NCI-H2196 treated with DMSO at 0.1 percent for 48 hours (cell line): ENCODE data around the gene TENM4.

Source experiments
- DNase-seq: peaks from one replicate; lab custom pipeline; 2025; ENCODE audit not compliant: unreplicated experiment; lab: John Stamatoyannopoulos, UW

TENM4 gene

GRCh38 chr11:79150320-79150719 is 290.5 kb downstream of the TENM4 start:
- DNase-seq, result no peak

GRCh38 chr11:79147731-79148130 is 293.1 kb downstream of the TENM4 start:
- DNase-seq, result no peak

- no peak for DNase-seq
Measured at GRCh38 chr11:79147011-79147410, 293.8 kb downstream of the TENM4 start.

GRCh38 chr11:79139900-79140299 is 300.9 kb downstream of the TENM4 start:
- DNase-seq, result no peak

GRCh38 chr11:79129702-79130101 is 311.1 kb downstream of the TENM4 start:
- no peak for DNase-seq

GRCh38 chr11:79128291-79128690 is 312.5 kb downstream of the TENM4 start:
- no peak for DNase-seq

GRCh38 chr11:79122759-79123158 is 318.1 kb downstream of the TENM4 start:
- DNase-seq, result no peak

- no peak for DNase-seq
Measured at GRCh38 chr11:79121351-79121750, 319.5 kb downstream of the TENM4 start.

GRCh38 chr11:79119491-79120284 is 321.1 kb downstream of the TENM4 start:
- DNase-seq, result no peak

- DNase-seq, result no peak
Measured at GRCh38 chr11:79117488-79117887, 323.3 kb downstream of the TENM4 start.

GRCh38 chr11:79116600-79116999 is 324.2 kb downstream of the TENM4 start:
- no peak for DNase-seq

GRCh38 chr11:79113054-79113690 is 327.7 kb downstream of the TENM4 start:
- DNase-seq, result no peak

GRCh38 chr11:79110796-79111195 is 330.0 kb downstream of the TENM4 start:
- DNase-seq, result no peak

GRCh38 chr11:79110321-79110720 is 330.5 kb downstream of the TENM4 start:
- no peak for DNase-seq

GRCh38 chr11:79108851-79109250 is 332.0 kb downstream of the TENM4 start:
- DNase-seq, result no peak

GRCh38 chr11:79102840-79103239 is 338.0 kb downstream of the TENM4 start:
- no peak for DNase-seq

- DNase-seq, result no peak
Measured at GRCh38 chr11:79101656-79102055, 339.2 kb downstream of the TENM4 start.

GRCh38 chr11:79100093-79100910 is 340.5 kb downstream of the TENM4 start:
- DNase-seq, result no peak

GRCh38 chr11:79098146-79098545 is 342.7 kb downstream of the TENM4 start:
- no peak for DNase-seq

GRCh38 chr11:79097246-79097875 is 343.5 kb downstream of the TENM4 start:
- no peak for DNase-seq

- DNase-seq, result no peak
Measured at GRCh38 chr11:79095424-79095823, 345.4 kb downstream of the TENM4 start.
